ENCODE measurements around the gene ACSF3.
"Not testable (repeated sequence)": the region's sequence is repeated elsewhere in the genome, so short reads cannot be mapped to it uniquely, and the experiment has no call there.

Gene ACSF3

DNA sequence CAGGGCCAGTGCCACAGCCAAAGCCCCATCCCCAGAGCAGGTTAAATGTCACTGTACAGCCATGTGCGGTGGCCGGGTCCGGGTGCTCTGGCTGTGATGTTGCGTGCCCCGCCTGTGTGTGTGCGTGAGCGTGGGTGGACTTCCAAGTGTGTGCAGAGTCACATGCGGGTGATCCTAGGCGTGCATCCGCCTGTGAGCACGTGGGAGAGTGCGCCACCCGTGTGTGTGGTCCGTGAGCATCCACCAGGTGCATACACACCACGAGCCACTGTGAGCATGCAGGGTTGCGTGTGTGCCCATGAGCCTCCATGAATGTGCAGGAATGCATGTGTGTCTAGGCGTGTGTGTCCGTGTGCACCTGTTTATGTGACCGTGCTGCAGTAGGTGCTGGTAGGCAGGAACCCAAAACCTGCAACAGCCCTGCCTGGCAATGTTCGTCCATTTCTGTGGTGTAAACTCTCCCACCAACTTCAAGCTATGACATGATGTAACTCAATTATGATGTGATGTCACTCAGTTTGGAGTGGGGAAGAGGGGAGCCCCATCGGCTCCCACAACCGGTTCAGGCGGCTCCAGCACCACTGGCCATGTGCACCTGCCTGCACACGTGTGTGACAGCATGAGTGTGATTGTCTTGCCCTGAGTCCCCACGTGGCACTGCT, 37.6 kb upstream of the ACSF3 start:
- DNase-seq (ENCODE audit: low read depth) = no peak

DNA sequence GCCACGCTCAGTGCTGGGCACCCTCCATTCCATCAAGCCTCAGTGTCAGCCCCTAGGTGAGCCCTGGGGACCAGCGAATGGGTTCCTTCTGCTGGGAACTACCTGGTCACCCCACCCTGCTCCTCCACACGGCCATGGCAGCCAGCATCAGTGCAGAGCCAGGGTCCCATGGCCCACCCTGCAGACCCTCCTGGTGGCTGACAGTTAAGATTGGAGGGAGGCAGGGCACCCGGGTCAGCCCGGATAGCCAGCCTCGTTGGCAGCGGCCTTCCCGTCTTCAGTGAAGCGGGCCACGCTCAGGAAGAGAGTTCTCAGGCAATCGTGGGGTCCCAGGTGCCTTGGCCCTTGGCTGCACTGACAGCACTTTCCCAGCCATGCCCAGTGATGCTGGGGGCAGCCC, 37.1 kb upstream of the ACSF3 start:
- DNase-seq (ENCODE audit: low read depth) = no peak

DNA sequence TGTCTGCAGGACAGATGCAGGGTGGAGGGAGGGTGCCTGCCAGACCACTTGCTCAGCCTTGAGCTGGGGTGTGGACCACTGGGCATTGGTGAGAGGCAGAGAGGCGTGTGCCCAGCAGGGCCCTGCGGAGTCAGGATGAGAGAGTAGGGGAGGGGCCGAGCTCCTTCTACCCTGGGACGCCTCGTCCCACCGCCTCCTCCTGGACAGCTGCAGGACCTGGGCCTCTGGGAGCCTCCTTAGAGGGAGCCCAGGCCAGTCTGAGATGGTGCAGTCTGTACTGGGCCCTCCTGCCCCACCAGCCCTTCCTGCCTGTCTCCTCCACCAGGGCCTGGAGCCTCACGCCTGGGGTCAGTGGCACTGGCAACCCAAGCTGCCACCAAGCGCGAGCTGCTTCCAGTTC, 35.9 kb upstream of the ACSF3 start:
- no peak for DNase-seq (ENCODE audit: low read depth)

DNA sequence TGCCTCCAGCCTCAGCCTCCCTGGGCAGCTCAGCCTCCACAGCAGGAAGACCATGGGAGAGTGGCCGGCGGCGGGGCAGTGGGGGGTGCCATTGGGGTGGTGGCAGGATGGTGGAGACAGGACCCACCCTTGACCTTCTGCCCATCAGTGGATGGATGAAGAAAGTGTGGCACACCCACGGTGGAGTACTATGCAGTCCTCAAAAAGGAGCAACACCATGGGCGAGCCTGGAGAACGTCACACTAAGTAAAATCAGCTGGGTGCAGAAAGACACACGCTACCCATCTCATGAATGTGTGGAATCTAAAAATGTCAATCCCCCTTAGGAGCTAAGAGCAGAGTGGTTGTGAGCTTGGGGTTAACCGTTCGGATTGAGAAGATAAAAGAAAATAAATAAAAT, 34.8 kb upstream of the ACSF3 start:
- no peak for DNase-seq (ENCODE audit: low read depth)

DNA sequence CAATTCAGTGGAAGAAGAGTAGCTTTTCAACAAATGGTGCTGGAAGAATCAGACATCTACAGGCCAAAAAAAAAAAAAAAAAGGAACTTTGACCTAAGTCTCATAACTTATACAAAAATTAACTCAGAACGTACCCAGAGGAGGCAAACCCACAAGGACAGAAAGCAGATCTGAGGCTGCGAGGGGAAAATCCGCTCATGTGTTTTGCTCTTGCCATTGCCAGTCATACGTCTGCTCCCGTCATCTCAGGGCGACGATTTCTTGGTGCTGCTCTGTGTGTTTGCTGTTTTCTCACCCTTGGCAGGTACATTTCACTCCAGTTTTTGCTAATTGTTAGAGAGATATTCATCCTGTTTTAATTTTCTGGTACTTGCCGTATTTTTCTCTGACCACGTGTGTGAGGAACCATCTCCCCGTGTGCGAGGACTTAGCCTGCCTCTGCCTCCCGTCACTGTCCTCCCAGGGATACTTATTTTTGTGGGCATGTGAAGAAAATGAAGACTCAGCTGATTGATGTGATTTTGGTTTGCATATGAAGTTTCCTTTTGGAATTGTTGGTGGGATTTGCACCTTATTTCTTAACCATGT, 33.4 kb upstream of the ACSF3 start:
- no peak for DNase-seq (ENCODE audit: low read depth)

DNA sequence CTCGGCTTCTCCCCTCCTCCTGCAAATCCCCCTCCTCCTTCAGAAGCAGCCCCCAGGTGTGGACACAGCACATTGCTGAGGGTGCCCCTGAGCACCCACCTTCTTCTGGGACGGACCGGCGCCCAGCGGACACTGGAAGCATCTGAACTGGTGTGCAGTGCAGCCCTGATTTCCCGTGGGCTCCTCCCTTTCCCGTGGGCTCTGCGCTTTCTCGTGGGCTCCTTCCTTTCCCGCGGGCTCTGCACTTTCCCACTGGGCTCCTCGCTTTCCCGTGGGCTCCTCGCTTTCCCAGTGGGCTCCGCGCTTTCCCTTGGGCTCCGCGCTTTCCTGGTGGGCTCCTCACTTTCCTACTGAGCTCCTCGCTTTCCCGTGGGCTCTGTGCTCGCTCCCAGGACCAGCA, 32.6 kb upstream of the ACSF3 start:
- no peak for DNase-seq (ENCODE audit: low read depth)

DNA sequence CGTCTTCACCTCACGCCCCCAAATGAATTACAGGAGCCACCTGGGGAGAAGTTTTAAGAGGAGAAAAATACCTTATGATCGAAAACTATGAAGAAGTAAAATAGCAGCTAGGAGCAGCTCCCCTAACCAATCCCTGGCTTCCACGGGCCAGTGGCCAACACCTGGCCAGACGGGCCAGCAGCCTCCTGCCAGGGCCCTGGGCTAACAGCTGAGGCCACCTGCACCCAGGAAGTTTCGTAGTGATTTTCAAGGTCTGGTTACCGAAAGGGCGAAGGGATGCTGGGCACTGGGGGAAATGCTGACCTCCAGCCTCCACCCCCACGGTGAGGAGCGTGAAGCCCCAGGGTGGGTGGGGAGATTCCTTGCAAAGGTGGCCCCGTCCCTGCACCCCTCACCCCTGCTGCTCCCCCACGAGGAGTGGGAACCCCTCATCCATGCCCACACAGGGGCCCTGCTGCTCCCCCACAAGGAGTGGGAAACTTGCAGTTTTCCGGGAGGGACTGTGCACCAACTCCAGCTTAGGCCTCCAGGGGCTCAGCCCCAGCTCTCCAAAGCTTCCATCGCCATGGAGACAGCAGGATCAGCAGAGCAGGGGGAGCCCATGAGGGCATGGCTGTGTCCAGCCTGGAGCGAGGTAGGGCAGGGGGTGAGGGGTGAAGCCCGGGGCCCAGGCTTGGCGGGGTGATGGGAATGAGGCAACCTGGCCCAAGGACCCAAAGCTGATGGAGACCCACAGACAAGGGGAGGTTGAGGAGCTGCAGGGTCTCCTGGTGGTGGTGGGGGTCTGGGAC, 31.9 kb upstream of the ACSF3 start:
- no peak for DNase-seq (ENCODE audit: low read depth)

DNA sequence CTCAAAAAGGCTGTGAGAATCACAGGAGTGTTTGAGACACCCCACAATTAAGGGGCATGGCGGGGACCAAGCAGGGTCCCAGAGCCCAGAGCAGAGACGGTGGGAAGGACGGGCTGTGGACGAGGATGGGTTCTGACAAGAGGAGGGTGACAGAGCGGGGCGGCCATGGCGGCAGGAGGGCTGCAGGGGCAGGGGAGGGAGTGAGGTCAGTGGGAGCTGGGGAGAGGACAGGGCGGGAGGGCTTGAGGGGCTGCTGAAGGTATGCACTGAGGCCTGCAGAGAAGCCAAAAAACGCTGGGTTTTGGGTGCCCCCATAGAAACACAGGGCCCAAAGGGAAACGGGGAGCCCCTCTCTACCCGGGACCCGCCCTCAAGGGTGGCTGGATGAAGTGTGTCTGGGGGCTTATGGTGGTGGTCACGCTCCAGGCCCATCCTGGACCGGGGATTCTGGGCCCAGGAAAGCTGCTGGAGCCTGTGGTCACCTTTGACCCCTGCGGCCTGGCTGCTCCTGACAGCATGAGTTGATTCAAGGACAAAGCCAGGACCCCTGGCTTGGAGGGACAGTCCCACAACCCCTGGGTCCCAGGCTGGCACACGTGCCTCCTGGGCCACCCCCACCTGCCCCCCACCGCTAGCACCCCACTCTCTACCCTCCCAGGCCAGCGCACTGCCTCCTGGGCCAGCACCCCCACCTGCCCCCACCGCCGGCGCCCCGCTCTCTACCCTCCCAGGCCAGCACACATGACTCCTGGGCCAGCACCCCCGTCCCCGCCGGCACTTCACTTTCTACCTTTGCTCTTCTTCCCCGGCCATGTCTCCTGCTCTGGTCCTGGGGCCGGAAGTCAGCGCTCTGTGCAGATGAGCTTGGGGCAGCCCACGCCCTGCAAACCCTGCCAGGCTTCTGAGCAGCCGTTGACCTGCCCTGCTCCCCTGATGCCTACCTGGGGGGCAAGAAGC, 31.0 kb upstream of the ACSF3 start:
- no peak for DNase-seq (ENCODE audit: low read depth)

DNA sequence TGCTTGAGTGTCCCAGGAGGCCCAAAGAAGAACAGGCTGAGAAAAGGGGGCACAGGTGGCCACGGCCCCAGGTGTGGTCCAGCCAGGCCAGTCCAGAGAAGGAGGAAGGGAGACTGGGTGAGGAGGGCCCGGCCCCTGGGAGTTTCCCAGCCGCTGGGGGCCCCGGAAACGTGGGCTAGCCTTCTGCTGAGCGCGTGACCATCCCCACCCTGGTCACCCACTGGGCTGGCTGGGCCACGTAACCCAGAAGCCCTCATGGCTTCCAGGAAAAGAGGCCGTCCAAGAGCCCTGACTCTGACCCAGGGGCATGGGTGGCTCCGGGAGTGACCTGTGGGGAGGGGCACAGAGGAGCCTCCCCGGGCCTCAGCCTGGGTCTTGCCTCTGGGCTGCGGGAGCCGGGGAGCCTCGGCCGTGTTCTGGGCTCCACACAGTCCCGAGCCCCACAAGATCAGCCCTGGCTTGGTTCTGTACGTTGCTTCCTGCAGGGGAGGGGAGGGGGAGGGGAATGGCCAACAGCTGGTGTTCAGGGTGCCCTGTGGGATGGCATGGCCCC, 29.8 kb upstream of the ACSF3 start:
- no peak for DNase-seq (ENCODE audit: low read depth)

DNA sequence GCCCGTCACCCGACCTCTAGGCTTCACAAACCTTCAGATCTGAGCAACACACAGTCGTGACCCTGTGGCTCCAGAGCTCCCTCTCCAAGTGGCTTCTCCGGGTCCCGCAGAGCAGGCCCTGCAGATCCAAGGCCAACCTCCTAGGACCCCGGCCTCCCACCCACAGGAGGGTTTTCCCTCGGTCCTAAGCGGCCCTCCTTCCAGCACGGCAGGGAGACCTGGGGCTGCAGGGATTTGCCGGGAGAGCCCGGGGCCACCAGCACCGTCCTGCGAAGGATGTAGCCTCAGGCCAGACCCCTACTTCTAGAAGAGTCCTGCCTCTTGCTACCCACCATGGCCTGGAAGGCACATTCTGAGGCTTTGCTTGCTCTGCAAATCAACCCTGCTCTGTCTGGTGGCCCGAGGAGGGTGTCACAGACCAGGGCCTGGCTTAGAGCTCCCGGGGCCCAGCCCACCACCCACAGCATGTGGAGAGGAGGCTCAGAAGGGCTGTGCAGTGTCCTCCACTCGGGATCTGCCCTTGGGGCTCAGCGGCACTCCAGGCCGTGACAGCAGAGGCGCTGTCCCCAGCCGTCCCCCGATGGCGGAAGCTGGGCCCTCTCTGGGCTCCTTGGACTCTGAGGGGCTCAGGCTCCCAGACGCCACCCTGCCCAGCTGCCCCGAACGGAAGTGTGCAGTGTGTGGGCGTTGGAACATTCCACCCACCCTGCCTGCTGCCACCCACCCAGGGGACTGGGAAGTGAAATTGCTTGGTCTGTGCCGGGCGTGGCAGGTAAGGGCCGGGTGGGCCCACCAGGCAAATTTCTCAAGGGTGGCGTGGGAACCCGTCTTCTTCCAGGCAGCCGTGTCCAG, 28.8 kb upstream of the ACSF3 start:
- no peak for DNase-seq (ENCODE audit: low read depth)

DNA sequence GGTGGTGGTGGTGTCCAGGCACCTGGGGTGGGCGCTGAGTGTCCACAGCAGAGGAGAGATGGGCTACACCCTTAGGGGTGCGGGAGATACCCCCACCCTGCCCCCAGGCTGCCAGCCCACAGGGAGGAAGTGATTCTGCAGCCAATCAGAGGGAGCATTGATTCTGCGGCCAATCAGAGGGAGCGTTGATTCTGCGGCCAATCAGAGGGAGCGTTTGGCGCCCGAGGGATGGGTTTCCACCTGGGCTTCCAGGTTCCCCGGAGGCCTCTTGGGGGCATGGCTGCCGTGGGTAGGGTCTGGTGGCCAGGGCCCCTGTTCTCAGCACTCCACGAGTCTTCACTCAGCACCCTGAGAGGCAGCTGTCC, 28.2 kb upstream of the ACSF3 start:
- DNase-seq (ENCODE audit: low read depth) = no peak

DNA sequence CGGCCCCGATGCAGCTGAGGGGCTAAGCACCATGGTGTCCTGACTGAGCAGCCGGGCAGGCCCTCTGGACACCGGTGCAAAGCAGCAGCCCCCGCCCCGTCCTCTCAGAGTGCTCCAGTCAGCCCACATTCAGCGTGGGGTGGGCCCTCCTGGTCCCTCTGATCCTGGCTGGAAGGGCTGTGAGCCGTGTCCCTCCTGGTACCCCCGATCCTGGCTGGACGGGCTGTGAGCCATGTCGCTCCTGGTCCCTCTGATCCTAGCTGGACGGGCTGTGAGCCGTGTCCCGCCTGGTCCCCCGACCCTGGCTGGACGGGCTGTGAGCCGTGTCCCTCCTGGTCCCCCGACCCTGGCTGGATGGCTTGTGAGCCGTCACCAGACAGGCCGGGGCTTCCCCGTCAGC, 26.9 kb upstream of the ACSF3 start:
- DNase-seq (ENCODE audit: low read depth) = no peak

DNA sequence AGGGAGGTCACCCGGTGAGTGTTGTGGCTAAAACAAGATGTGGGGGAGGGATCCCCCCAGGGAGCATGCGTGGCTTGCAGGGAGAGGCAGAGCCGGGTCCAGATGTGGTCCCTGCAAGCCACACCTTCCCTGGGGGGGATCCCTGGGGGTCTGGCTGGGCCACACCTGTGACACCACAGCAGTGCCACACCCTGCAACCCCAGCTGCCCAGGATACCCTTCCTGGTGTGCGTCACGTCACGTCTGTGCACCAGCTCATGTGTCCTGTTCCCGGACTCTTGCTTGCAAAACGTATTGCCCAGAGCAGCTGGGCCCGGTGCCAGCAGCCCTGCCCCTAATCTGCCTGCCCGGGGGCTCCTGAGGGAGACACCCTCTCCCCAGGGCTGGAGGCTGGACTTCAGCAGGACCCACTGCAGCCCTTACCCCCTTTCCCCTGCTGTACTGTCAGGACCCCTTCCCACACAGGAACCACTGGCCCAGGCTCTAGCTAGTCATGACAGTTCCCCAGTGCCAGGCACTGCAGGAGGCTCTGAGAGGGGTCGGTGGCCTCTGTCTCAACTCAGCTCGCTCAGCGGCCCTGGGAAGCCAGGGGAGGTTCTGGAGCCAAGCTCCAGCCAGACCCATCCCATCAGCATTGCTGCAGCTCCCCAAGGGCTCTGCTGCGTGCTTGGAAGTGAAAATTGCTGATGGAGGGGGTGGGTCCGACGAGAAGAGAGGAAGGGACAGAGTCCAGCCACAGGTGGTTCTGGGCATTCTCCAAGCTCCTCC, 25.8 kb upstream of the ACSF3 start:
- DNase-seq (ENCODE audit: low read depth) = no peak

DNA sequence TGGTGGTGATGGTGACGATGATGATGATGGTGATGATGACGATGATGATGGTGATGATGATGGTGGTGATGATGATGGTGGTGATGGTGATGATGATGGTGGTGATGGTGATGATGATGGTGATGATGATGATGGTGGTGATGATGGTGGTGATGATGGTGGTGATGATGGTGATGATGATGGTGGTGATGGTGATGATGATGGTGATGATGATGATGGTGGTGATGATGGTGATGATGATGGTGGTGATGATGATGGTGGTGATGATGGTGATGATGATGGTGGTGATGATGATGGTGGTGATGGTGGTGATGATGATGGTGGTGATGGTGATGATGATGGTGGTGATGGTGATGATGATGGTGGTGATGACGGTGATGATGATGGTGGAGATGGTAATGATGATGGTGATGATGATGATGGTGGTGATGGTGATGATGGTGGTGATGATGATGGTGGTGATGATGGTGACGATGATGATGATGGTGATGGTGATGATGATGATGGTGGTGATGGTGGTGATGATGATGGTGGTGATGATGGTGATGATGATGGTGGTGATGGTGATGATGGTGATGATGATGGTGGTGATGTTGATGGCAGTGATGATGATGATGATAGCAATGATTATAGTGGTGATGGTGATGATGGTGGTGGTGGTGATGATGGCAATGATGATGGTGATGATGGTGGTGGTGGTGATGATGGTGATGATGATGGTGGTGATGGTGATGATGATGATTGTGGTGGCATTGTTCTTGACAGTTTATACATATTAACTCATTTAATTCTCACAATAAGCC, 24.6 kb upstream of the ACSF3 start:
- DNase-seq (ENCODE audit: low read depth) = not testable (repeated sequence)

DNA sequence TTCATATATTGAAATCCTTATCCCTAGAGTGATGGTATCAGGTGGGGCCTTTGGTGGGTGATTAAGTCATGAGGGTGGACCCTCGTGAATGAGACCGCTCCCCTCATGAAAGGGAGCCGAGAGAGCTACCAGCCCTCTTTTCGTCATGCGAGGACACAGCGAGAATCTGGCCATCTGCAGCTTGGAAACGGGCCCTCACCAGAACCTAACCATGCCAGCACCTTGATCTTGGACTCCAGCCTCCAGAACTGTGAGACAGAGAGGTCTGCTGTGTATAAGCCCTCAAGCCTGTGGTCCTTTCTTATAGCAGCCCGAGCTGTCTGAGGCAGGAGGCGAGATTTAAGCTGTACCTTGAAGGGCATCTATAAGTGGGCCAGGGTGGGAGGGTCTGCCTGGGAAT, 23.7 kb upstream of the ACSF3 start:
- no peak for DNase-seq (ENCODE audit: low read depth)

DNA sequence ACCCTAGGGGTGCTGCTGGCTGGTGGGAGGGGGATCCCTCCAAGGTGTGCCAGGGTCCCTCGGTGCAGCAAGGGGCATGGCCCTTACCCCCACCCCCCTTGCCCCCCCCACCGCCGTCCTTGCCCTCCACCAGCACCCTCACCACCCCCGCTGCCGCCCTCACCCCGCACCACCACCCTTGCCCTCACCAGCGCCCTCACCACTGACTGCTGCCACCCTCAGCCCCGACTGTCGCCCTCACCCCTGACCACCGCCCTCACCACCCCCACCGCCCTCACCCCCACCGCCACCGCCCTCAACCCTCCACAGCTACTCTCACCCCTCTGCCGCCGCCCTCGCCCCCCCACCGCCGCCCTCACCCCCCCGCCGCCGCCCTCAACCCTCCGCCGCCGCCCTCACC, 23.1 kb upstream of the ACSF3 start:
- DNase-seq (ENCODE audit: low read depth) = no peak

DNA sequence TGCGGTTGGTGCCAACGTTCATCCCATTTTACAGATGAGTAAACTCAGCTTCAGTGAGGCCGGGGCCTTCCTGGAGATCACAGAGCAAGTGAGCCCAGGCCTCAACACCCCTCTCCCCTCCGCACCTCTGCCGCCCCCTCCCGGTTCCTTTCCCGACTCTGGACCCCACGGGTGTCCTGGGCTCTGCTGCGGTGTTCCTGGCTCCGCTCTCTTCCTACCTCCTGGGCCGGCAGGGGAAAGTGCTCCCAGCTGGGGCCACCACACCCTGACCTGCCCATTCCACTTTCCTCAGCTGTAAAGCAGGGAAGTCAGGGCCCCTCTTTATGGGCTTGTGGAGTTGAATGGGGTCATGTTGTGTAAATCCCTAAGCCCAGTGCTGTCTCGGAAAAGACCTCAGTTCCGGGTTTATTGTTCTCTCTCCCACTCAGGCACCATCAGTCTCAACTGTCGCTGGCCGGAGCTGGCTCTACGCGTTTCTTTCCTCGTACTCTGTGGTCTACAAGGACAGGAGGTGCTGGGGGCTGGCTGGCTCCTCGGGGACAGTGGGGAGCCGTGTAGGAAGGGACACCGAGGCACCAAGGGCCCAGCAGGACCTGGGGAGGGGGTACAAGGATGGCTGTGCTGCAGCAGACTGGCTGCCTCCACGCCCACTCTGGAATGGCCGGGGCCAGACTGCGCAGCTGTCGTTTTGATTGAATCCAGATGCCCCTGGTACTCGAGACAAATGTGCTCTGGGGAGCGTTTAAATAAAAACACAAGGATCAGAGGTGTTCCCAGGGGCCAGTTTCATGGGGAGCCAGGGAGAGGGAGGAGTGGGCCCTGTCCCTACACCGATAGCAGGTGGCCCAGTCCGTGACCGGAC, 21.7 kb upstream of the ACSF3 start:
- DNase-seq (ENCODE audit: low read depth) = no peak

DNA sequence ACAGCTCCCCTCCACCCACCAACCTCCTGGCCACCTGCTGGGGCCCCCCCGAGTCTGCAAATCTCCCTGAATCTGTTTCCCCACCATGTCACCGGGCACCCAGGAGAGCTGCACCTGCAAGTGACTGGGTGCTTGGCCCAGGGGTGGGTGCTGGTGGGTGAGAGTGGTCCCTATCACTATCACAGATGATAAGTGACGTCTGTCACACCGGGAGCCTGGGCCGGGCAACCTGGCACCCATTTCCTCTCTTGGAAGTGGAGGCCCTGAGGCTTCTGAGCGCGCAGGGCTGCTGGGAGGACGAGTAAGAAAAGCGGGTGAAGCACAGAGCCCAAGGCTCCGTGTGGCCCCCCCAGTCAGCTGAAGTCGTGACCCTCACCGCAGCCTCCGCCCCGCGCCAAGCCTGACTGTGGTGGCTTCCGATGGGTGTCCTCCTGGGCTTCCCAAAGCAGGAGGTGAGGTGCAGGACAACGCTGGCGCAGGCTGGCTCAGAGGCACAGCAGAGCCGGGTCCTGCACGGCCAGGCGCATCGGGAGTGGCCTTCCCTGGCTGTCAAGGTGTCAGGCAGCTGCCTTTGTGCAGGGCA, 21.0 kb upstream of the ACSF3 start:
- DNase-seq (ENCODE audit: low read depth) = no peak
